Astrocyte (in vitro differentiated cells and primary cell): ENCODE measurements around the gene BMPER. TPM values are rescaled to one million over a fixed set of nuclear protein-coding genes. Genes with fewer than 3 reads are reported as not detected.
A peak's percentile ranks its signal among the peaks of the same experiment; 100 is the strongest.

Experiments
- DNase-seq: peaks from one replicate; pipeline ENCODE4 v3.0.0-alpha.2; 2010; ENCODE audit warnings: low read depth
- FAIRE-seq: peaks from 2 replicates; lab custom pipeline; 2011; peaks lifted over from hg19 to GRCh38; lab: Jason Lieb, UNC
- H2AFZ ChIP-seq: 2 replicates; pipeline ENCODE4 v1.6.0; 2012; ENCODE audit warnings: low read depth, low read length, inconsistent platforms
- H3K27ac ChIP-seq: 2 replicates; pipeline ENCODE4 v1.5.1; 2011; ENCODE audit warnings: low read depth, low read length, inconsistent platforms
- H3K27me3 ChIP-seq: 2 replicates; pipeline ENCODE4 v1.6.0; 2011; ENCODE audit warnings: low read length, inconsistent platforms; ENCODE audit not compliant: insufficient read depth
- H3K36me3 ChIP-seq: 2 replicates; pipeline ENCODE4 v1.5.1; 2011; ENCODE audit warnings: low read length, inconsistent platforms; ENCODE audit not compliant: insufficient read depth
- H3K4me1 ChIP-seq: 2 replicates; pipeline ENCODE4 v1.5.1; 2011; ENCODE audit warnings: low read length, inconsistent platforms; ENCODE audit not compliant: insufficient read depth
- H3K4me2 ChIP-seq: 2 replicates; pipeline ENCODE4 v1.6.0; 2012; ENCODE audit warnings: low read length, inconsistent platforms
- H3K4me3 ChIP-seq: 2 replicates; pipeline ENCODE4 v1.5.1; 2011; ENCODE audit warnings: low read depth, mild to moderate bottlenecking, low read length, inconsistent platforms; ENCODE audit not compliant: insufficient read depth
- H3K79me2 ChIP-seq: 2 replicates; pipeline ENCODE4 v1.6.0; 2012; ENCODE audit warnings: mild to moderate bottlenecking, low read length, inconsistent platforms; ENCODE audit not compliant: insufficient read depth
- H3K9ac ChIP-seq: 2 replicates; pipeline ENCODE4 v1.6.0; 2012; ENCODE audit warnings: mild to moderate bottlenecking, low read length, inconsistent platforms
- H3K9me3 ChIP-seq: 2 replicates; pipeline ENCODE4 v1.5.1; 2012; ENCODE audit warnings: low read depth, mild to moderate bottlenecking, low read length, inconsistent platforms; ENCODE audit not compliant: insufficient read depth
- H4K20me1 ChIP-seq: 2 replicates; pipeline ENCODE4 v1.6.0; 2012; ENCODE audit warnings: low read length, inconsistent platforms; ENCODE audit not compliant: insufficient read depth
- H3K27ac Mint-ChIP-seq: one replicate; pipeline ENCODE4 v1.8.0; 2021; ENCODE audit warnings: mild to moderate bottlenecking, mixed read lengths; ENCODE audit not compliant: unreplicated experiment
- H3K27me3 Mint-ChIP-seq: one replicate; pipeline ENCODE4 v1.8.0; 2021; ENCODE audit warnings: low read depth, mixed read lengths; ENCODE audit not compliant: unreplicated experiment
- H3K36me3 Mint-ChIP-seq: one replicate; pipeline ENCODE4 v1.8.0; 2021; ENCODE audit warnings: low read depth, mixed read lengths; ENCODE audit not compliant: unreplicated experiment
- H3K4me1 Mint-ChIP-seq: one replicate; pipeline ENCODE4 v1.8.0; 2021; ENCODE audit warnings: low read depth, mixed read lengths; ENCODE audit not compliant: unreplicated experiment
- H3K4me3 Mint-ChIP-seq: one replicate; pipeline ENCODE4 v1.8.0; 2021; ENCODE audit warnings: mild to moderate bottlenecking, moderate library complexity, mixed read lengths; ENCODE audit not compliant: unreplicated experiment
- H3K9me3 Mint-ChIP-seq: one replicate; pipeline ENCODE4 v1.8.0; 2021; ENCODE audit warnings: mild to moderate bottlenecking, mixed read lengths; ENCODE audit not compliant: unreplicated experiment
- EZH2 ChIP-seq: IDR thresholded peaks from 2 replicates; pipeline ENCODE4 v1.6.1; 2012; ENCODE audit warnings: mild to moderate bottlenecking, low read length, inconsistent platforms; ENCODE audit not compliant: insufficient read depth
- total RNA-seq: library from RNA; stranded (reverse); gene quantifications from 2 replicates; pipeline ENCODE4 v1.2.1, GENCODE V29; 2021
- TF ChIP-seq, protein P1 (sequence below): IDR thresholded peaks from 2 replicates; pipeline ENCODE4 v1.5.1; 2011; ENCODE audit warnings: low read depth, mild to moderate bottlenecking, inconsistent platforms, low read length, moderate library complexity; ENCODE audit not compliant: insufficient read depth

BMPER gene
- total RNA-seq, 1 donor from 2014 or later: 4.4 TPM

DNA sequence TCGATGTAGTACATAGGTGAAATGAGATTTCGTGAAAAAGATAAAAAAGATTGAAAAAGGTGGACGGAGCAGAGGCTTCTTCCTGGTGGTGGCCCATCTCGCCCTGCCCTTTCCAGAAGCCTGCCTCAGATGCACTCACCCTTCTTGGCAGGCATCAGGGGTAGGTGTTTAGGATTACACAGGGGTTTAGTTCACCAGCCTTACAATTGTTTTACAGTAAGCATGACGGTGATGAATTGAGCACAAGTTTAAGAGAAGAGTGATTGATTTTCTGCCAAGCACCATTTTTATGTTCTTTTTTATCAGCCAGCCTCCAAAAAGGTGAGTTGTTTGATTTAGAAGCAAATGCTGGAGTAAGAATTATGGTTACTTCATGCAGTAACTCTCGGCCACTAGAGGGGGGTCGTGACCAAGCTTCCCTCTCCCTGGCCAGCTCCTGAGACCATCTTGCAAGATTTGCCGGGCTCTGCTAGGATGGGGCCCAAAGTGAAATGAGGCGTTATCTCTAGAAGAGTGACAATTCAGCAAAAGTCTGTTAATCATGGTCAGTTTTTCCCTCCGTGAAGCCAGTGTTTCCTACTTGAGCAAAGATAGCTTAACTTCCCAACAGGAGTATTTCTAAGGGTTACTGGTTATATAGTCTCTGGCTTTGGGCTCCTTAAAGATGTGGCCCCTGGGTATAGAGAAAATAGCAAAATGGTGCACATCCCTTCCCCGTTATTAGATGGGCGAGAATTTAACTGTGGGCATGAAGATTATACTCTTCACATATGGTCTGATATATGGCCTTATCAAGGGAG lies 228.8 kb downstream of the BMPER start:
- Histone ChIP-seq H4K20me1 (no peaks in the 10 kb centered on the region), H3K9ac (peak overlapping the region; percentile 76), H3K4me3 (peak overlapping the region; percentile 12), H3K27ac (peak overlapping the region; percentile 85), H3K27me3 (no peaks in the 10 kb centered on the region), H3K36me3 (no peaks in the 10 kb centered on the region), H2AFZ (peak overlapping the region; percentile 44), H3K4me2 (peak overlapping the region; percentile 80), H3K79me2 (no peaks in the 10 kb centered on the region), H3K9me3 (no peaks in the 10 kb centered on the region), H3K4me1 (peaks cover 14% of the 10 kb centered on the region)
- peaks cover 24% of the 10 kb centered on the region for H3K4me1 Mint-ChIP-seq
- H3K27me3 Mint-ChIP-seq: peaks cover 4% of the 10 kb centered on the region
- peaks cover 3% of the 10 kb centered on the region for H3K9me3 Mint-ChIP-seq
- no peak overlapping the region for H3K4me3 Mint-ChIP-seq
- H3K36me3 Mint-ChIP-seq: no peaks in the 10 kb centered on the region
- DNase-seq (peak; percentile 67), FAIRE-seq (peak; percentile 71)
- H3K27ac Mint-ChIP-seq: peak overlapping the region; percentile 94
- TF ChIP-seq, protein P1, sequence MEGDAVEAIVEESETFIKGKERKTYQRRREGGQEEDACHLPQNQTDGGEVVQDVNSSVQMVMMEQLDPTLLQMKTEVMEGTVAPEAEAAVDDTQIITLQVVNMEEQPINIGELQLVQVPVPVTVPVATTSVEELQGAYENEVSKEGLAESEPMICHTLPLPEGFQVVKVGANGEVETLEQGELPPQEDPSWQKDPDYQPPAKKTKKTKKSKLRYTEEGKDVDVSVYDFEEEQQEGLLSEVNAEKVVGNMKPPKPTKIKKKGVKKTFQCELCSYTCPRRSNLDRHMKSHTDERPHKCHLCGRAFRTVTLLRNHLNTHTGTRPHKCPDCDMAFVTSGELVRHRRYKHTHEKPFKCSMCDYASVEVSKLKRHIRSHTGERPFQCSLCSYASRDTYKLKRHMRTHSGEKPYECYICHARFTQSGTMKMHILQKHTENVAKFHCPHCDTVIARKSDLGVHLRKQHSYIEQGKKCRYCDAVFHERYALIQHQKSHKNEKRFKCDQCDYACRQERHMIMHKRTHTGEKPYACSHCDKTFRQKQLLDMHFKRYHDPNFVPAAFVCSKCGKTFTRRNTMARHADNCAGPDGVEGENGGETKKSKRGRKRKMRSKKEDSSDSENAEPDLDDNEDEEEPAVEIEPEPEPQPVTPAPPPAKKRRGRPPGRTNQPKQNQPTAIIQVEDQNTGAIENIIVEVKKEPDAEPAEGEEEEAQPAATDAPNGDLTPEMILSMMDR: peak; percentile 87
- no peak for TF ChIP-seq EZH2

DNA sequence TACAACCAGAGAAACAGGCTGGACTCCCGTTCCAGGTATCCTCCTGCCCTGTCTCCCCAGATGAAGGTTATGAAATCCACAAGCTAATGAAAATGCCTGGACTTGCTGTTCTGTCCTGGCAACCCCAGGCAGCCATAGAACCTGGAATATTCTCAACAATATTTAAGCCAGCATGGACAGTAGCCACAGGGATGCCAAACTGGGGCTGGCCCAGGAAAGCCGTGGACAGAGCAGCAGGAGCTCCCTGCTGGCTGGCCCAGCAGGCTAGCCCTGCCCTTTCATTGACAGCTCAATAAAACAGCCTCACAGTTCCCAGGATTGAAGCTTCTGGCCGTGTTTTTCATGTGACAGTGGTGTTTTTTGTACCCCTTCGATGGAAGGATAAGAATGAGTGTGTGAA lies 230.6 kb downstream of the BMPER start:
- Histone ChIP-seq H3K79me2 (no peaks in the 10 kb centered on the region), H3K36me3 (no peaks in the 10 kb centered on the region), H2AFZ (peak overlapping the region; percentile 15), H3K9me3 (no peaks in the 10 kb centered on the region), H3K4me2 (no peak overlapping the region), H3K27me3 (no peaks in the 10 kb centered on the region), H3K27ac (no peak overlapping the region), H3K4me3 (no peak overlapping the region), H3K4me1 (peaks cover 14% of the 10 kb centered on the region), H4K20me1 (no peaks in the 10 kb centered on the region), H3K9ac (no peak overlapping the region)
- Mint-ChIP-seq H3K9me3 (no peaks in the 10 kb centered on the region), H3K36me3 (no peaks in the 10 kb centered on the region), H3K27me3 (peaks cover 3% of the 10 kb centered on the region), H3K4me3 (no peak overlapping the region), H3K27ac (no peak overlapping the region), H3K4me1 (peaks cover 18% of the 10 kb centered on the region)
- FAIRE-seq (no peak), DNase-seq (no peak)
- TF ChIP-seq EZH2: no peak
- TF ChIP-seq, protein P1: no peak

DNA sequence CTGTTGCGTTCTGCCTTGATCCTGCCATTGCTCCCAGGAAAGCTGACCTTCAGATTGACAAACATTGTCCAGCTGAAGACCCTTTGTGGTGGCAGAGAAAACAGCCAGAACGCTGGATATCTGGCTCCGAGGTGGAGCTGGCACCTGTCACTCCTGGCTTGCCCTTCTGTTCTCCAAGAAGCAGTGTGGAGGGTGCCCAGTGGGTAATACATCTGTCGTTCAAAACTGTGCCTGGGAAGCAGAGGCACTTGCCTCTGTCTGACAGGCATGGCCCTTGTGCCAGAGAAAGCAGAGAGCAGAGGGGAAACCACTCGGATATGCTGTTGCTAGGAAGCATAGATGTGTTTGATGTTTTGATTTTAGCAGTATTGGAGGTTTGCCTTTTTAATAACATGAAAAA lies 231.4 kb downstream of the BMPER start:
- Histone ChIP-seq H3K36me3 (no peaks in the 10 kb centered on the region), H3K9me3 (no peaks in the 10 kb centered on the region), H2AFZ (no peak overlapping the region), H3K79me2 (no peaks in the 10 kb centered on the region), H4K20me1 (no peaks in the 10 kb centered on the region), H3K4me3 (no peak overlapping the region), H3K27ac (no peak overlapping the region), H3K4me1 (peaks cover 14% of the 10 kb centered on the region), H3K27me3 (no peaks in the 10 kb centered on the region), H3K4me2 (no peak overlapping the region), H3K9ac (no peak overlapping the region)
- peaks cover 17% of the 10 kb centered on the region for H3K4me1 Mint-ChIP-seq
- H3K36me3 Mint-ChIP-seq: no peaks in the 10 kb centered on the region
- no peak overlapping the region for H3K27ac Mint-ChIP-seq
- DNase-seq: no peak
- no peak for FAIRE-seq
- H3K4me3 Mint-ChIP-seq: no peak overlapping the region
- no peaks in the 10 kb centered on the region for H3K9me3 Mint-ChIP-seq
- peaks cover 3% of the 10 kb centered on the region for H3K27me3 Mint-ChIP-seq
- TF ChIP-seq, protein P1: no peak
- no peak for TF ChIP-seq EZH2
